Adrenal gland (tissue), 5 donors: Measurements from ENCODE around the gene ALOX5.

Source experiments
- CTCF ChIP-seq, 6 experiments: fragments of 450-650 bp in 4 of 6; fragments of 200-600 bp in 2 of 6; sonication (generic) in 1 of 6; IDR thresholded peaks; 1 replicate in 5 of 6; 2 replicates in 1 of 6; pipeline versions ENCODE4 v1.5.1 to v1.8.0; 2016 to 2021; ENCODE audit warnings: antibody characterized with exemption in 6 of 6, mild to moderate bottlenecking in 2 of 6, moderate library complexity in 1 of 6
- POLR2A ChIP-seq, 2 donors: fragments of 450-650 bp; IDR thresholded peaks; one replicate each; pipeline ENCODE4 v1.6.1; 2017; ENCODE audit warnings: antibody characterized with exemption in 2 of 2, mild to moderate bottlenecking in 2 of 2, moderate library complexity in 1 of 2
- donor health status: DM: no; HTN: no; CAD: no.

- TF ChIP-seq POLR2A (IDR thresholded peaks at IDR 0.05) (no peak), CTCF (IDR thresholded peaks at IDR 0.05) (no peak)
Measured at GRCh38 chr10:45370202-45370955, 3.6 kb upstream of the ALOX5 start.
